ENCODE results near the gene NT5DC3. TPM values are rescaled to one million over a fixed set of nuclear protein-coding genes. Genes with fewer than 3 reads are reported as not detected.

Gene NT5DC3
- total RNA-seq, 4 donors from 2014 or later = 64.5 to 185 (median 131) TPM

DNA sequence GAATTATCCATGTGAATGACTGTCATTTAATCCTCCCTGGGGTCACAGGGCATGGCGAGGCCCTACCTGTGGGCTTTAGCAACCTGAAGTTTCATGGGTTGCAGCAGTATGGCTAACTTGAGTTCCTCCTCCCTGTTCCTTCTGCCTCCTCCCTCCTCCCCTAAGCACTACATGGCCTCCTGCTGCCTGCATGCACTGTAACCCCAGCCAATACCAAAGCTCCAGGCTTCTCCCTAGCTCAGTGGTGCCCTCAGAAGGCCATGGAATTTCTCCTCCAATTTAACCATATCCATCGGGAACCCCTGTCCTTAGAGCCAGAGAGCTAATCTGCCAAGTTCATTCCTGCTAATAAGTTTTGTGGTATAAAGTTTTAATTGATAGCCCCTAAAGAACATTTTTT lies 95.1 kb downstream of the NT5DC3 start:
- TF ChIP-seq EP300 (IDR thresholded peaks at IDR 0.05) (no peak), POLR2A (IDR thresholded peaks at IDR 0.05) (no peak), POLR2AphosphoS5 (IDR thresholded peaks at IDR 0.05) (no peak)
- TF ChIP-seq, protein P1, sequence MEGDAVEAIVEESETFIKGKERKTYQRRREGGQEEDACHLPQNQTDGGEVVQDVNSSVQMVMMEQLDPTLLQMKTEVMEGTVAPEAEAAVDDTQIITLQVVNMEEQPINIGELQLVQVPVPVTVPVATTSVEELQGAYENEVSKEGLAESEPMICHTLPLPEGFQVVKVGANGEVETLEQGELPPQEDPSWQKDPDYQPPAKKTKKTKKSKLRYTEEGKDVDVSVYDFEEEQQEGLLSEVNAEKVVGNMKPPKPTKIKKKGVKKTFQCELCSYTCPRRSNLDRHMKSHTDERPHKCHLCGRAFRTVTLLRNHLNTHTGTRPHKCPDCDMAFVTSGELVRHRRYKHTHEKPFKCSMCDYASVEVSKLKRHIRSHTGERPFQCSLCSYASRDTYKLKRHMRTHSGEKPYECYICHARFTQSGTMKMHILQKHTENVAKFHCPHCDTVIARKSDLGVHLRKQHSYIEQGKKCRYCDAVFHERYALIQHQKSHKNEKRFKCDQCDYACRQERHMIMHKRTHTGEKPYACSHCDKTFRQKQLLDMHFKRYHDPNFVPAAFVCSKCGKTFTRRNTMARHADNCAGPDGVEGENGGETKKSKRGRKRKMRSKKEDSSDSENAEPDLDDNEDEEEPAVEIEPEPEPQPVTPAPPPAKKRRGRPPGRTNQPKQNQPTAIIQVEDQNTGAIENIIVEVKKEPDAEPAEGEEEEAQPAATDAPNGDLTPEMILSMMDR (IDR thresholded peaks at IDR 0.05) = no peak
- no peaks in the 10 kb centered on the region for H3K27me3 ChIP-seq
- no peak overlapping the region for H3K4me3 ChIP-seq
- ATAC-seq = no peak
- H3K4me1 ChIP-seq = peaks cover 0 to 12% (median 0%) of the 10 kb centered on the region in 3 donors
- no peaks in the 10 kb centered on the region for H3K9me3 ChIP-seq
- no peak overlapping the region for H3K27ac ChIP-seq
- WGBS, 2 donors (ENCODE audit: low coverage in 1 of 2) = 82 to 92% methylated on average over 2 of the region's 2 CpGs
- H3K36me3 ChIP-seq = peaks cover 0 to 10% of the 10 kb centered on the region in 2 donors

- ATAC-seq = no peak
- no peak overlapping the region for H3K27ac ChIP-seq
- 90 to 100% methylated on average over 3 of the region's 3 CpGs for WGBS, 2 donors (ENCODE audit: low coverage in 1 of 2)
Observed at GRCh38 chr12:103743788-103744187, 97.2 kb downstream of the NT5DC3 start.

GRCh38 chr12:103742349-103742932 lies 98.6 kb downstream of the NT5DC3 start:
- peaks cover 0 to 12% (median 0%) of the 10 kb centered on the region in 3 donors for H3K4me1 ChIP-seq
- ATAC-seq = peak; percentile 13
- no peak overlapping the region for H3K4me3 ChIP-seq
- H3K27ac ChIP-seq = peak overlapping the region in 1 of 4 donors; percentile 7
- H3K36me3 ChIP-seq = peaks cover 0 to 10% of the 10 kb centered on the region in 2 donors
- no peak for TF ChIP-seq EP300 (IDR thresholded peaks at IDR 0.05)
- TF ChIP-seq POLR2A (IDR thresholded peaks at IDR 0.05) = no peak
- TF ChIP-seq, protein P1 (IDR thresholded peaks at IDR 0.05) = no peak
- TF ChIP-seq POLR2AphosphoS5 (IDR thresholded peaks at IDR 0.05) = no peak
- WGBS, 2 donors (ENCODE audit: low coverage in 1 of 2) = 36 to 70% methylated on average over 5 to 15 of the region's 15 CpGs
- no peaks in the 10 kb centered on the region for H3K27me3 ChIP-seq
- H3K9me3 ChIP-seq = no peaks in the 10 kb centered on the region

More at GRCh38 chr12:103743788-103744187, 97.2 kb downstream of the NT5DC3 start:
- Histone ChIP-seq H3K27me3 (no peaks in the 10 kb centered on the region), H3K36me3 (peaks cover 0 to 10% of the 10 kb centered on the region in 2 donors), H3K4me3 (no peak overlapping the region), H3K4me1 (peaks cover 0 to 12% (median 0%) of the 10 kb centered on the region in 3 donors), H3K9me3 (no peaks in the 10 kb centered on the region)
- TF ChIP-seq POLR2AphosphoS5 (IDR thresholded peaks at IDR 0.05) (no peak), EP300 (IDR thresholded peaks at IDR 0.05) (no peak), POLR2A (IDR thresholded peaks at IDR 0.05) (no peak)
- TF ChIP-seq, protein P1 (IDR thresholded peaks at IDR 0.05) = no peak

- no peak for ATAC-seq
- WGBS, 2 donors (ENCODE audit: low coverage in 1 of 2) = 67 to 86% methylated on average over 1 of the region's 1 CpG
- Histone ChIP-seq H3K9me3 (no peaks in the 10 kb centered on the region), H3K27me3 (no peaks in the 10 kb centered on the region), H3K27ac (no peak overlapping the region), H3K4me1 (peaks cover 0 to 8% (median 0%) of the 10 kb centered on the region in 3 donors), H3K36me3 (no peaks in the 10 kb centered on the region), H3K4me3 (no peak overlapping the region)
- TF ChIP-seq, protein P1 (IDR thresholded peaks at IDR 0.05) = no peak
- TF ChIP-seq EP300 (IDR thresholded peaks at IDR 0.05) (no peak), POLR2AphosphoS5 (IDR thresholded peaks at IDR 0.05) (no peak), POLR2A (IDR thresholded peaks at IDR 0.05) (no peak)
Observed at GRCh38 chr12:103737881-103738280, 103.2 kb downstream of the NT5DC3 start.

DNA sequence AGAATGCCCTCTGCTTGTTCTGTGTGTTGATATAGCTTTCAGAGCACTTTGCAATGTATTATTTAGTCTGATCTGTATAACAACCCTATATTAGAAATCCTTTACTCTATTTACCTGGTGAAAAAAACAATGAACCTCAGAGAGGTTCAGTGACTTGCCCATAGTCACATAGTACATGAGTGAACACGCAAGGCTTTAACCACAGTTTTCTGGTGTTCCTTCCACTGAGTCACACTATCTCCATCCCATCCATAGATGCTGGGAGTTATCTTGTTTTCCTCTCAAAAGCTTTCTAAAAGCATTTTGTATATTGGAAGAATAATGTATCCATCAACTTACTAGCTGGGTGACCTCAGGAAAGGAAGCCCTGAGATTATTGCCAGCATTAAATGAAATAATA lies 104.5 kb downstream of the NT5DC3 start:
- 83 to 100% methylated on average over 1 of the region's 1 CpG for WGBS, 2 donors (ENCODE audit: low coverage in 1 of 2)
- H3K4me1 ChIP-seq = no peaks in the 10 kb centered on the region
- no peaks in the 10 kb centered on the region for H3K36me3 ChIP-seq
- no peak overlapping the region for H3K4me3 ChIP-seq
- TF ChIP-seq, protein P1 (IDR thresholded peaks at IDR 0.05) = no peak
- TF ChIP-seq EP300 (IDR thresholded peaks at IDR 0.05) = no peak
- TF ChIP-seq POLR2AphosphoS5 (IDR thresholded peaks at IDR 0.05) = no peak
- TF ChIP-seq POLR2A (IDR thresholded peaks at IDR 0.05) = no peak
- H3K27ac ChIP-seq = no peak overlapping the region
- no peaks in the 10 kb centered on the region for H3K27me3 ChIP-seq
- H3K9me3 ChIP-seq = peaks cover 0 to under 1% (median 0%) of the 10 kb centered on the region in 3 donors
- no peak for ATAC-seq
